Measurements from ENCODE around the gene ZNF765.
"Not testable (repeated sequence)": the region's sequence is repeated elsewhere in the genome, so short reads cannot be mapped to it uniquely, and the experiment has no call there.

DNA sequence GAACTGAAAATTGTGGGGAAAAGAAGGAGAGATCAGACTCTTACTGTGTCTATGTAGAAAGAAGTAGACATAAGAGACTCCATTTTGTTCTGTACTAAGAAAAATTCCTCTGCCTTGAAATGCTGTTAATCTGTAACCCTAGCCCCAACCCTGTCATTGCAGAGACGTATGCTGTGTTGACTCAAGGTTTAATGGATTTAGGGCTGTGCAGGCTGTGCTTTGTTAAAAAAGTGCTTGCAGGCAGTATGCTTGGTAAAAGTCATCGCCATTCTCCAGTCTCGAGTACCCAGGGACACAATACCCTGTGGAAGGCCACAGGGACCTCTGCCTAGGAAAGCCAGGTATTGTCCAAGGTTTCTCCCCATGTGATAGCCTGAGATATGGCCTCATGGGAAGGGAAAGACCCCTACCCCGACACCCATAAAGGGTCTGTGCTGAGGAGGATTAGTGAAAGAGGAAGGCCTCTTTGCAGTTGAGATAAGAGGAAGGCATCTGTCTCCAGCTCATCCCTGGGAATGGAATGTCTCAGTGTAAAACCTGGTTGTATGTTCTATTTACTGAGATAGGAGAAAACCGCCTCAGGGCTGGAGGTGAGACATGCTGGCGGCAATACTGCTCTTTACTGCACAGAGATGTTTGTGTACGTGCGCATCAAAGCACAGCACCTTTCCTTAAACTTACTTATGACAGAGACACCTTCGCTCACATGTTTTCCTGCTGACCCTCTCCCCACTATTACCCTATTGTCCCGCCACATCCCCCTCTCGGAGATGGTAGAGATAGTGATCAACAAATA lies 25.8 kb downstream of the ZNF765 start:
- not testable (repeated sequence) for TF ChIP-seq POLR2A (IDR thresholded peaks at IDR 0.05; ENCODE audit: low read depth, low read length); TAF1 (IDR thresholded peaks at IDR 0.05; ENCODE audit: low read depth, low read length); POLR2AphosphoS5 (IDR thresholded peaks at IDR 0.05; ENCODE audit: low read depth, low read length); POU2F2 (IDR thresholded peaks at IDR 0.05; ENCODE audit: low read depth, low read length); SPI1 (IDR thresholded peaks at IDR 0.05; ENCODE audit: low read depth, low read length); PAX5 (IDR thresholded peaks at IDR 0.05; ENCODE audit: insufficient read depth, low read length, severe bottlenecking)

All from GM12891 (cell line).